ENCODE measurements around the gene GABRB1. TPM values are rescaled to one million over a fixed set of nuclear protein-coding genes. Genes with fewer than 3 reads are reported as not detected.

Gene GABRB1
- total and polyA plus RNA-seq, 2 experiments from 2014 or later, result 0.26 to 0.97 TPM

DNA sequence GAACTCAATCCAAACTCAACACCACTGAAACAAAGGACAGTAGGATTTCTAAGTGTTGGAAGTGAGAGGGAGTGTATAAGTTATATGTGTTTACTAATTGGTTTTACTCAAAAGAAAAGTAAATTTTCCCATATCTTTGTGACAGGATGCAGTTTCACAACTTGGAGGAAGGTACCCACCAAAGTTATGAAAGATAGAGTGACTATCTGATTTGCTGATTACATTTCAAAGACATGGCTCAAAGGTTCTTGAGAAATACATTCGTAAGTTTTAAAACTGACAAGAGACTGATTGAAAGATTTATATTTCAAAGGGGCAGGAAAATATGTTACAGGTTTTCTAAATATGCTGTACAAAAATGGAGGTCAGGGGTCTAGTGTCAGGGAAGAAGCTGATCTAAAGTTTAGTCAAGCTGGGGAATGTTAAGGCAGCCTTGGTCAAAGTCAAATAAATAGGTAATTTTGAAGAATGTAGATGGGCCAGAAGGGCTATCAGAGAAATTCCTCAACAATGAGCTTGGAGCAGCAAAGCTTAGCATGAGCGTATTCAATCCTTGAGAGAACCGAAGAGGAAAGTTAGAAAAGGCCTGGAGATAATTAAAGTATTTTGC is 441.9 kb downstream of the GABRB1 start:
- no peaks in the 10 kb centered on the region for H3K27me3 ChIP-seq (ENCODE audit: insufficient read depth)

More for the DNA sequence above, 441.9 kb downstream of the GABRB1 start:
- H3K9me2 ChIP-seq (ENCODE audit: insufficient read depth), result no peaks in the 10 kb centered on the region; the same call in 1 of the 2 replicates
- no peaks in the 10 kb centered on the region for H3K36me3 ChIP-seq (ENCODE audit: insufficient read depth)
- H4K20me1 ChIP-seq (replicated peaks; ENCODE audit: insufficient read depth), result no peaks in the 10 kb centered on the region
- no peak for DNase-seq (ENCODE audit: low spot score)
- no peaks in the 10 kb centered on the region for H3F3A ChIP-seq (replicated peaks; ENCODE audit: low read depth)
- H3K4me2 ChIP-seq, result no peak overlapping the region
- H3K4me1 ChIP-seq (ENCODE audit: insufficient read depth), result no peaks in the 10 kb centered on the region
- no peak overlapping the region for H3K4me3 ChIP-seq
- H3K27ac ChIP-seq (ENCODE audit: low read depth), result no peak overlapping the region
- H3K79me2 ChIP-seq (replicated peaks; ENCODE audit: insufficient read depth), result no peaks in the 10 kb centered on the region
- Mint-ChIP-seq H3K4me3 (no peak overlapping the region), H3K9me3 (no peaks in the 10 kb centered on the region), H3K27ac (no peak overlapping the region), H3K36me3 (ENCODE audit: low read depth) (no peaks in the 10 kb centered on the region), H3K4me1 (peaks cover 11% of the 10 kb centered on the region), H3K27me3 (ENCODE audit: insufficient read depth, low read depth, poor library complexity) (peaks cover 2% of the 10 kb centered on the region)
- no peak for TF ChIP-seq CREB1 (CRISPR knock-in tag; IDR thresholded peaks at IDR 0.05; ENCODE audit: low read depth)
- TF ChIP-seq ZNF114 (CRISPR knock-in tag; IDR thresholded peaks at IDR 0.05), result no peak
- TF ChIP-seq, protein P1, sequence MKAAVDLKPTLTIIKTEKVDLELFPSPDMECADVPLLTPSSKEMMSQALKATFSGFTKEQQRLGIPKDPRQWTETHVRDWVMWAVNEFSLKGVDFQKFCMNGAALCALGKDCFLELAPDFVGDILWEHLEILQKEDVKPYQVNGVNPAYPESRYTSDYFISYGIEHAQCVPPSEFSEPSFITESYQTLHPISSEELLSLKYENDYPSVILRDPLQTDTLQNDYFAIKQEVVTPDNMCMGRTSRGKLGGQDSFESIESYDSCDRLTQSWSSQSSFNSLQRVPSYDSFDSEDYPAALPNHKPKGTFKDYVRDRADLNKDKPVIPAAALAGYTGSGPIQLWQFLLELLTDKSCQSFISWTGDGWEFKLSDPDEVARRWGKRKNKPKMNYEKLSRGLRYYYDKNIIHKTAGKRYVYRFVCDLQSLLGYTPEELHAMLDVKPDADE (IDR thresholded peaks at IDR 0.05), result no peak
- no peak for TF ChIP-seq STAT1 (IDR thresholded peaks at IDR 0.05; ENCODE audit: unreplicated experiment)
- no peak for TF ChIP-seq NANOG (IDR thresholded peaks at IDR 0.05; ENCODE audit: borderline replicate concordance)
- no peak for TF ChIP-seq CTCF (conservative IDR thresholded peaks at IDR 0.05; ENCODE audit: low read depth in 2 of 2)
- TF ChIP-seq, protein P2, sequence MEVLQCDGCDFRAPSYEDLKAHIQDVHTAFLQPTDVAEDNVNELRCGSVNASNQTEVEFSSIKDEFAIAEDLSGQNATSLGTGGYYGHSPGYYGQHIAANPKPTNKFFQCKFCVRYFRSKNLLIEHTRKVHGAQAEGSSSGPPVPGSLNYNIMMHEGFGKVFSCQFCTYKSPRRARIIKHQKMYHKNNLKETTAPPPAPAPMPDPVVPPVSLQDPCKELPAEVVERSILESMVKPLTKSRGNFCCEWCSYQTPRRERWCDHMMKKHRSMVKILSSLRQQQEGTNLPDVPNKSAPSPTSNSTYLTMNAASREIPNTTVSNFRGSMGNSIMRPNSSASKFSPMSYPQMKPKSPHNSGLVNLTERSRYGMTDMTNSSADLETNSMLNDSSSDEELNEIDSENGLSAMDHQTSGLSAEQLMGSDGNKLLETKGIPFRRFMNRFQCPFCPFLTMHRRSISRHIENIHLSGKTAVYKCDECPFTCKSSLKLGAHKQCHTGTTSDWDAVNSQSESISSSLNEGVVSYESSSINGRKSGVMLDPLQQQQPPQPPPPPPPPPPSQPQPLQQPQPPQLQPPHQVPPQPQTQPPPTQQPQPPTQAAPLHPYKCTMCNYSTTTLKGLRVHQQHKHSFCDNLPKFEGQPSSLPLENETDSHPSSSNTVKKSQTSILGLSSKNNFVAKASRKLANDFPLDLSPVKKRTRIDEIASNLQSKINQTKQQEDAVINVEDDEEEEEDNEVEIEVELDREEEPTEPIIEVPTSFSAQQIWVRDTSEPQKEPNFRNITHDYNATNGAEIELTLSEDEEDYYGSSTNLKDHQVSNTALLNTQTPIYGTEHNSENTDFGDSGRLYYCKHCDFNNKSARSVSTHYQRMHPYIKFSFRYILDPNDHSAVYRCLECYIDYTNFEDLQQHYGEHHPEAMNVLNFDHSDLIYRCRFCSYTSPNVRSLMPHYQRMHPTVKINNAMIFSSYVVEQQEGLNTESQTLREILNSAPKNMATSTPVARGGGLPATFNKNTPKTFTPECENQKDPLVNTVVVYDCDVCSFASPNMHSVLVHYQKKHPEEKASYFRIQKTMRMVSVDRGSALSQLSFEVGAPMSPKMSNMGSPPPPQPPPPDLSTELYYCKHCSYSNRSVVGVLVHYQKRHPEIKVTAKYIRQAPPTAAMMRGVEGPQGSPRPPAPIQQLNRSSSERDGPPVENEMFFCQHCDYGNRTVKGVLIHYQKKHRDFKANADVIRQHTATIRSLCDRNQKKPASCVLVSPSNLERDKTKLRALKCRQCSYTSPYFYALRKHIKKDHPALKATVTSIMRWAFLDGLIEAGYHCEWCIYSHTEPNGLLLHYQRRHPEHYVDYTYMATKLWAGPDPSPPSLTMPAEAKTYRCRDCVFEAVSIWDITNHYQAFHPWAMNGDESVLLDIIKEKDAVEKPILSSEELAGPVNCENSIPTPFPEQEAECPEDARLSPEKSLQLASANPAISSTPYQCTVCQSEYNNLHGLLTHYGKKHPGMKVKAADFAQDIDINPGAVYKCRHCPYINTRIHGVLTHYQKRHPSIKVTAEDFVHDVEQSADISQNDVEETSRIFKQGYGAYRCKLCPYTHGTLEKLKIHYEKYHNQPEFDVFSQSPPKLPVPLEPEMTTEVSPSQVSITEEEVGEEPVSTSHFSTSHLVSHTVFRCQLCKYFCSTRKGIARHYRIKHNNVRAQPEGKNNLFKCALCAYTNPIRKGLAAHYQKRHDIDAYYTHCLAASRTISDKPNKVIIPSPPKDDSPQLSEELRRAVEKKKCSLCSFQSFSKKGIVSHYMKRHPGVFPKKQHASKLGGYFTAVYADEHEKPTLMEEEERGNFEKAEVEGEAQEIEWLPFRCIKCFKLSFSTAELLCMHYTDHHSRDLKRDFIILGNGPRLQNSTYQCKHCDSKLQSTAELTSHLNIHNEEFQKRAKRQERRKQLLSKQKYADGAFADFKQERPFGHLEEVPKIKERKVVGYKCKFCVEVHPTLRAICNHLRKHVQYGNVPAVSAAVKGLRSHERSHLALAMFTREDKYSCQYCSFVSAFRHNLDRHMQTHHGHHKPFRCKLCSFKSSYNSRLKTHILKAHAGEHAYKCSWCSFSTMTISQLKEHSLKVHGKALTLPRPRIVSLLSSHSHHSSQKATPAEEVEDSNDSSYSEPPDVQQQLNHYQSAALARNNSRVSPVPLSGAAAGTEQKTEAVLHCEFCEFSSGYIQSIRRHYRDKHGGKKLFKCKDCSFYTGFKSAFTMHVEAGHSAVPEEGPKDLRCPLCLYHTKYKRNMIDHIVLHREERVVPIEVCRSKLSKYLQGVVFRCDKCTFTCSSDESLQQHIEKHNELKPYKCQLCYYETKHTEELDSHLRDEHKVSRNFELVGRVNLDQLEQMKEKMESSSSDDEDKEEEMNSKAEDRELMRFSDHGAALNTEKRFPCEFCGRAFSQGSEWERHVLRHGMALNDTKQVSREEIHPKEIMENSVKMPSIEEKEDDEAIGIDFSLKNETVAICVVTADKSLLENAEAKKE (CRISPR knock-in tag; IDR thresholded peaks at IDR 0.05), result no peak
- no peak for TF ChIP-seq ZNF331 (CRISPR knock-in tag; IDR thresholded peaks at IDR 0.05; ENCODE audit: low read depth)
- no peak overlapping the region for H2AFZ ChIP-seq
- no peak for ATAC-seq

Measured in GM23338 (cell line).